ENCODE results near the gene TTC1. TPM values are rescaled to one million over a fixed set of nuclear protein-coding genes. Genes with fewer than 3 reads are reported as not detected.

Gene TTC1
- total RNA-seq, 3 donors from 2014 or later (not counting 1 experiment from before 2014, with no cell fraction given) = 28.1 to 34.9 (median 33.6) TPM

DNA sequence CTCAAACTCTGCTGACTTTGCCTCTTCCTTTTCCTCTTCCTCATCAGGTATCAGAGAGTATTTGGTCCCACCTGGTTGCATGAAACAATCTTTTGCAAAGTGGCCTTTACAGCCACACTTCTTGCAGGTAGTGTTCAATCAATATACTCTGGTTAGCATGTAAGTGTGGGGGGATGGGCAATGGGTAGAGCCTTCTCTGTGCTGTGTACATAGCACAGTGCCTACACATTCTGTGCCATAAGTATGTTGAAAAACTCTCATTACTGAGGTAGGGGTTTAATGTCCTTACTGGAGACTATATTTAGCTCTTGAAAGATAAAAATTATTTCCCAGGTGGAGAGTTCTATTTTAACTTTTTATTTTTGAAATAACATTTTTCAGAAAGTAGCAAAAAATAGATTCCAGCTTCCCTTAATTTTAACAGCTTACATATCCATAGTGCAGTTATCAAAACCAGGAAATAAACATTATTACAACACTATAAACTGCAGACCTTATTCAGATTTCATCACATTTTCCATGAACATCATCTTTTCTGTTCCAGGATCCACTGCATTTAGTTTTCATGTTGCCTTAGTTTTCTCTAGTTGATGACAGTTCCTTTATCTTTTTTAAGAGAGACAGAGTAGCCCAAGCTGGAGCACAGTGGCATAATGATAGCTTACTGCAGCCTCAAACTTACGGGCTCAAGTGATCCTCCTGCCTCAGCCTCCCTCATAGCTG lies 15.1 kb downstream of the TTC1 start:
- no peaks in the 10 kb centered on the region for H3K9me3 ChIP-seq (ENCODE audit: control insufficient read depth, insufficient read depth, low read length)
- ATAC-seq (no peak), DNase-seq (no peak)
- H3K4me3 Mint-ChIP-seq = no peak overlapping the region
- H3K36me3 ChIP-seq (ENCODE audit: control insufficient read depth, insufficient read depth, low read length) = peaks cover 14% of the 10 kb centered on the region
- no peaks in the 10 kb centered on the region for H3K27me3 ChIP-seq (ENCODE audit: control insufficient read depth, insufficient read depth, low read length)
- TF ChIP-seq, protein P1, sequence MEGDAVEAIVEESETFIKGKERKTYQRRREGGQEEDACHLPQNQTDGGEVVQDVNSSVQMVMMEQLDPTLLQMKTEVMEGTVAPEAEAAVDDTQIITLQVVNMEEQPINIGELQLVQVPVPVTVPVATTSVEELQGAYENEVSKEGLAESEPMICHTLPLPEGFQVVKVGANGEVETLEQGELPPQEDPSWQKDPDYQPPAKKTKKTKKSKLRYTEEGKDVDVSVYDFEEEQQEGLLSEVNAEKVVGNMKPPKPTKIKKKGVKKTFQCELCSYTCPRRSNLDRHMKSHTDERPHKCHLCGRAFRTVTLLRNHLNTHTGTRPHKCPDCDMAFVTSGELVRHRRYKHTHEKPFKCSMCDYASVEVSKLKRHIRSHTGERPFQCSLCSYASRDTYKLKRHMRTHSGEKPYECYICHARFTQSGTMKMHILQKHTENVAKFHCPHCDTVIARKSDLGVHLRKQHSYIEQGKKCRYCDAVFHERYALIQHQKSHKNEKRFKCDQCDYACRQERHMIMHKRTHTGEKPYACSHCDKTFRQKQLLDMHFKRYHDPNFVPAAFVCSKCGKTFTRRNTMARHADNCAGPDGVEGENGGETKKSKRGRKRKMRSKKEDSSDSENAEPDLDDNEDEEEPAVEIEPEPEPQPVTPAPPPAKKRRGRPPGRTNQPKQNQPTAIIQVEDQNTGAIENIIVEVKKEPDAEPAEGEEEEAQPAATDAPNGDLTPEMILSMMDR (IDR thresholded peaks at IDR 0.05) = no peak
- peaks cover 31 to 34% of the 10 kb centered on the region in 2 donors for H3K4me1 Mint-ChIP-seq
- peak overlapping the region in 1 of 2 donors; percentile 44 for H3K27ac Mint-ChIP-seq
- peaks cover 4% of the 10 kb centered on the region for H3K4me1 ChIP-seq (ENCODE audit: control insufficient read depth, insufficient read depth, low read length)
- no peak overlapping the region for H3K4me3 ChIP-seq (ENCODE audit: low read length)
- intact Hi-C loops (cut with micrococcal nuclease) = loop anchor here (2.0 kb wide), 1 partner anchor 175 kb away; no protein-coding TSS in a partner anchor
- no peak overlapping the region for H3K27ac ChIP-seq (ENCODE audit: low read length)
- H3K27me3 Mint-ChIP-seq (ENCODE audit: low read depth in 2 of 2) = no peaks in the 10 kb centered on the region
- no peaks in the 10 kb centered on the region for H3K36me3 Mint-ChIP-seq
- WGBS (ENCODE audit: insufficient coverage) = 0% methylated on average over 1 of the region's 1 CpG
- H3K9me3 Mint-ChIP-seq = no peaks in the 10 kb centered on the region

DNA sequence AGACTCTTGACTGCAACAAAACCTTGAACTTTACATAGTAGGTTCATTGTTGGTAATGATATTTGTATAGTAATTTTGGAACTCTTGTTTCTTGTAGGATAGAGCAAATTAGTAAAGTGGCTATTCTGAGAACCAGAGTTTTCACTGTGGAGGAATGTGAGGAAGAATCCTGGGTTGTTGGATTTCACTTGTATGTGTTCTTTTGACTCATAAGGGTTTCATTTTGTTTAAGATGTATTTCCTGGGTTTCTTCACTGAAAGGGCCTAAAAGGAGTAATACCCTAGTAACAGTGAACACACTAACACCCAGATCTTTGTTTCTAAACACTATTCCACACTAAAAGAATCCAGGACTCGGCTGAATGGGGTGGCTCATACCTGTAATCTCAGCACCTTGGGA lies 20.1 kb downstream of the TTC1 start:
- no peaks in the 10 kb centered on the region for H3K27me3 ChIP-seq (ENCODE audit: control insufficient read depth, insufficient read depth, low read length)
- intact Hi-C loops (cut with micrococcal nuclease) = no loop called here
- no peak overlapping the region for H3K4me3 ChIP-seq (ENCODE audit: low read length)
- Mint-ChIP-seq H3K27me3 (ENCODE audit: low read depth in 2 of 2) (no peaks in the 10 kb centered on the region), H3K4me1 (peaks cover 28 to 42% of the 10 kb centered on the region in 2 donors), H3K9me3 (no peaks in the 10 kb centered on the region), H3K27ac (no peak overlapping the region), H3K36me3 (no peaks in the 10 kb centered on the region), H3K4me3 (no peak overlapping the region)
- H3K4me1 ChIP-seq (ENCODE audit: control insufficient read depth, insufficient read depth, low read length) = no peaks in the 10 kb centered on the region
- WGBS (ENCODE audit: insufficient coverage) = 100% methylated on average over 1 of the region's 1 CpG
- H3K36me3 ChIP-seq (ENCODE audit: control insufficient read depth, insufficient read depth, low read length) = peaks cover 19% of the 10 kb centered on the region
- DNase-seq (no peak), ATAC-seq (no peak)
- no peaks in the 10 kb centered on the region for H3K9me3 ChIP-seq (ENCODE audit: control insufficient read depth, insufficient read depth, low read length)
- TF ChIP-seq, protein P1 (IDR thresholded peaks at IDR 0.05) = no peak
- H3K27ac ChIP-seq (ENCODE audit: low read length) = no peak overlapping the region

DNA sequence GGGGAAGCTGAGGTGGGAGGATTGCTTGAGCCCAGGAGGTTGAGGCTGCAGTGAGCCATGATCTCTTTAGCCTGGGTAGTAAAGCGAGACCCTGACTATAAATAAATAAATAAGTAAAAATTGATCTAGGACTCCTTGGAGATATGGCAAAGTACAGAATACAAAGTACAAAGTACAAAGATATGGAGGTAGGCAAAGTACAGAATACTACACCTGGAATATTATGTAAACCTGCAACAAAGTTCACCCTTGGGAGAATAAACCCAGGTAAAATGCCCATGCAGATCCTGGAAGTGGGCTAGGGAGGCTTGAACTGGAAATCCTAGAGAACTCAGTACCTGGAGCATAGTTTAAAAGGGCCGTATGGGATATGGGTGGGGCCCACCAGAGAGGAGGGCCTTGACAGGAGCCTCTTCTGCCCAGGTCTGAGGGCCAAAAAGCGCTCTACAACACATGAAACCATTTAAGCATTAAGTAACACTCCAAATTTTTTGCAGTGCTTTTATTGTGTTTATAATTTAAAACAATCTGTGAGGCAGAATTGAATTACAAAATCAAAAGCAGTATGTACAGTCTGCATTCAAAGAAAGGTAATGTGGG lies 20.7 kb downstream of the TTC1 start:
- TF ChIP-seq, protein P1 (IDR thresholded peaks at IDR 0.05) = no peak
- DNase-seq (no peak), ATAC-seq (no peak)
- H3K4me3 ChIP-seq (ENCODE audit: low read length) = no peak overlapping the region
- H3K4me3 Mint-ChIP-seq = no peak overlapping the region
- peaks cover 14% of the 10 kb centered on the region for H3K36me3 ChIP-seq (ENCODE audit: control insufficient read depth, insufficient read depth, low read length)
- no peaks in the 10 kb centered on the region for H3K9me3 ChIP-seq (ENCODE audit: control insufficient read depth, insufficient read depth, low read length)
- H3K27ac Mint-ChIP-seq = no peak overlapping the region
- WGBS (ENCODE audit: insufficient coverage) = 70% methylated on average over 1 of the region's 3 CpGs
- peaks cover 28 to 42% of the 10 kb centered on the region in 2 donors for H3K4me1 Mint-ChIP-seq
- no peaks in the 10 kb centered on the region for H3K36me3 Mint-ChIP-seq
- no peaks in the 10 kb centered on the region for H3K27me3 ChIP-seq (ENCODE audit: control insufficient read depth, insufficient read depth, low read length)
- H3K4me1 ChIP-seq (ENCODE audit: control insufficient read depth, insufficient read depth, low read length) = no peaks in the 10 kb centered on the region
- H3K9me3 Mint-ChIP-seq = no peaks in the 10 kb centered on the region
- H3K27ac ChIP-seq (ENCODE audit: low read length) = no peak overlapping the region
- intact Hi-C loops (cut with micrococcal nuclease) = no loop called here
- no peaks in the 10 kb centered on the region for H3K27me3 Mint-ChIP-seq (ENCODE audit: low read depth in 2 of 2)

Data from natural killer cell (primary cell).